NT2/D1 (cell line): ENCODE data around the gene AGBL2.

Experiments used
- DNase-seq: peaks from one replicate; pipeline ENCODE4 v3.0.0-alpha.2; 2011; ENCODE audit warnings: low read depth, low spot score
- H3K27me3 ChIP-seq: 2 replicates; pipeline ENCODE4 v1.6.0; 2011; ENCODE audit warnings: mild to moderate bottlenecking; ENCODE audit not compliant: insufficient read length, insufficient read depth
- H3K36me3 ChIP-seq: 2 replicates; pipeline ENCODE4 v1.6.1; 2011; ENCODE audit warnings: mild to moderate bottlenecking, low read length, mixed read lengths; ENCODE audit not compliant: insufficient read depth, insufficient read length
- H3K4me1 ChIP-seq: 2 replicates; pipeline ENCODE4 v1.5.1; 2011; ENCODE audit not compliant: insufficient read depth, insufficient read length
- H3K4me3 ChIP-seq: 2 replicates; pipeline ENCODE4 v1.5.1; 2011; ENCODE audit warnings: low read depth; ENCODE audit not compliant: insufficient read length
- H3K9ac ChIP-seq: 2 replicates; pipeline ENCODE4 v1.6.0; 2011; ENCODE audit warnings: low read depth; ENCODE audit not compliant: insufficient read length
- H3K9me3 ChIP-seq: 2 replicates; pipeline ENCODE4 v1.5.1; 2011; ENCODE audit warnings: mild to moderate bottlenecking, low read length; ENCODE audit not compliant: insufficient read depth
- SUZ12 ChIP-seq: IDR thresholded peaks from 2 replicates; pipeline ENCODE4 v1.6.1; 2011; ENCODE audit not compliant: insufficient read length, insufficient read depth; ENCODE audit errors: extremely low read depth
- YY1 ChIP-seq: IDR thresholded peaks from 2 replicates; pipeline ENCODE4 v1.6.1; 2011; ENCODE audit not compliant: insufficient read length, insufficient read depth
- ZNF274 ChIP-seq: IDR thresholded peaks from 2 replicates; pipeline ENCODE4 v1.6.1; 2011; ENCODE audit warnings: mild to moderate bottlenecking, low read depth, low read length

The AGBL2 gene

GRCh38 chr11:47628026-47628425 lies 87.1 kb downstream of the AGBL2 start:
- no peaks in the 10 kb centered on the region for H3K9me3 ChIP-seq
- DNase-seq, result no peak
- H3K36me3 ChIP-seq, result peaks cover 91% of the 10 kb centered on the region
- H3K4me1 ChIP-seq, result no peaks in the 10 kb centered on the region
- no peak overlapping the region for H3K4me3 ChIP-seq
- TF ChIP-seq SUZ12 (no peak), ZNF274 (no peak), YY1 (no peak)
- H3K9ac ChIP-seq, result no peak overlapping the region
- H3K27me3 ChIP-seq, result no peaks in the 10 kb centered on the region

GRCh38 chr11:47626234-47626633 lies 88.9 kb downstream of the AGBL2 start:
- H3K4me3 ChIP-seq, result no peak overlapping the region
- H3K9ac ChIP-seq, result no peak overlapping the region
- H3K36me3 ChIP-seq, result peaks cover 93% of the 10 kb centered on the region
- no peaks in the 10 kb centered on the region for H3K4me1 ChIP-seq
- H3K27me3 ChIP-seq, result no peaks in the 10 kb centered on the region
- TF ChIP-seq SUZ12 (no peak), YY1 (no peak), ZNF274 (no peak)
- no peak for DNase-seq
- no peaks in the 10 kb centered on the region for H3K9me3 ChIP-seq

- Histone ChIP-seq H3K4me1 (no peaks in the 10 kb centered on the region), H3K36me3 (peaks cover 92% of the 10 kb centered on the region)
- TF ChIP-seq SUZ12 (no peak), ZNF274 (no peak), YY1 (no peak)
Observed at GRCh38 chr11:47620836-47621378, 94.3 kb downstream of the AGBL2 start.

GRCh38 chr11:47617417-47617809 lies 97.8 kb downstream of the AGBL2 start:
- Histone ChIP-seq H3K27me3 (no peaks in the 10 kb centered on the region), H3K9ac (no peak overlapping the region), H3K36me3 (peaks cover 62% of the 10 kb centered on the region), H3K4me3 (no peak overlapping the region), H3K9me3 (no peaks in the 10 kb centered on the region), H3K4me1 (no peaks in the 10 kb centered on the region)
- DNase-seq, result no peak
- no peak for TF ChIP-seq ZNF274
- no peak for TF ChIP-seq SUZ12
- no peak for TF ChIP-seq YY1

More at GRCh38 chr11:47620836-47621378, 94.3 kb downstream of the AGBL2 start:
- H3K9ac ChIP-seq, result no peak overlapping the region
- no peaks in the 10 kb centered on the region for H3K9me3 ChIP-seq
- H3K4me3 ChIP-seq, result no peak overlapping the region
- no peak for DNase-seq
- H3K27me3 ChIP-seq, result no peaks in the 10 kb centered on the region

- no peaks in the 10 kb centered on the region for H3K9me3 ChIP-seq
- no peak for TF ChIP-seq ZNF274
- no peak for TF ChIP-seq YY1
- no peak for TF ChIP-seq SUZ12
- H3K9ac ChIP-seq, result no peak overlapping the region
- H3K36me3 ChIP-seq, result peaks cover 58% of the 10 kb centered on the region
- no peaks in the 10 kb centered on the region for H3K4me1 ChIP-seq
- no peak for DNase-seq
- no peaks in the 10 kb centered on the region for H3K27me3 ChIP-seq
- H3K4me3 ChIP-seq, result no peak overlapping the region
Observed at GRCh38 chr11:47616726-47617416, 98.3 kb downstream of the AGBL2 start.

GRCh38 chr11:47615249-47615648 lies 99.9 kb downstream of the AGBL2 start:
- H3K4me3 ChIP-seq, result no peak overlapping the region
- no peak for DNase-seq
- TF ChIP-seq SUZ12, result no peak
- TF ChIP-seq YY1, result no peak
- no peak for TF ChIP-seq ZNF274

GRCh38 chr11:47611348-47611794 lies 103.8 kb downstream of the AGBL2 start:
- Histone ChIP-seq H3K4me1 (no peaks in the 10 kb centered on the region), H3K27me3 (no peaks in the 10 kb centered on the region), H3K9ac (no peak overlapping the region), H3K9me3 (no peaks in the 10 kb centered on the region), H3K36me3 (peaks cover 17% of the 10 kb centered on the region), H3K4me3 (no peak overlapping the region)
- TF ChIP-seq ZNF274, result no peak
- no peak for TF ChIP-seq YY1
- TF ChIP-seq SUZ12, result no peak
- no peak for DNase-seq

More at GRCh38 chr11:47615249-47615648, 99.9 kb downstream of the AGBL2 start:
- Histone ChIP-seq H3K36me3 (peaks cover 53% of the 10 kb centered on the region), H3K27me3 (no peaks in the 10 kb centered on the region), H3K4me1 (no peaks in the 10 kb centered on the region), H3K9me3 (no peaks in the 10 kb centered on the region), H3K9ac (no peak overlapping the region)

- DNase-seq, result no peak
- H3K9ac ChIP-seq, result no peak overlapping the region
- TF ChIP-seq YY1 (no peak), ZNF274 (no peak), SUZ12 (no peak)
- no peaks in the 10 kb centered on the region for H3K27me3 ChIP-seq
- no peak overlapping the region for H3K4me3 ChIP-seq
- H3K36me3 ChIP-seq, result peaks cover 12% of the 10 kb centered on the region
- H3K4me1 ChIP-seq, result no peaks in the 10 kb centered on the region
- no peaks in the 10 kb centered on the region for H3K9me3 ChIP-seq
Observed at GRCh38 chr11:47609675-47610074, 105.5 kb downstream of the AGBL2 start.
